ENCODE results near the gene YAE1.

YAE1 gene

DNA sequence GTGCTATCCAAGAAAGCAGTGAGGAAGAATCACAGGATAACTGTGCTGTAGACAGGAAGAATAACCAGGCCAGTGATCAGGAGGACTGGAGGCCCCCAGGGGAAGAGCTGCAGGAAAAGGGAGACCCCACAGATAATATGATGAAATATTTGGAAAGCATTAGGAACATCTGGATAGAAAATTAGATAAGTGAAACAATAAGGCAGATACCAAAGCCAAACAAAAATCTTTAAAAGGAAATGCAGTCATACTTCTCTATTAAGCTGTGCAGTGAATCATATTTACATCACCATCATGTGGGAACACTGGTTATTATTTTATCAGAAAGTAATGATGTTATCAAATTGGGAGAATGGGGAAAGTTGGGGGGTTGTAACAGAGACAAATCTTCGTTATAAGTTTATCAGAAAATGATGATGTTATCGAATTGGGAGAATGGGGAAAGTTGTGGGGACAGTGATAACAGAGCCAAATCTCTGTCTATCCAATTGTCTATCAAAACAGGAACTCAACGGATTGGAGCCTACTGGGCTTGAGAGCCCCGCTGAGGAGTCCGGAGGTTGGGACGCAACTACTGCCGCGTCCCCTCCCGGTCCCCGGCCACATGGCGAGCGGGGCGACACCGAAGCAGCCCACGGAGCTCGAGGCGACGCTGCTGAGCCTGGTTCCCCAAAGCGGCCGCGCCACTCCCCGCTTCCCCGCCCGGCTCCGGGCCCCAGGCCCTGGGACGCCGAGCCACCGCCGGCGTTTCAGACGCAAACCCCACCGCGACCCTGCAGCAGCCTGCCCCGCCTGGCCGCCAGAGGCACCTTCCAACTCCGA, 43.1 kb downstream of the YAE1 start:
- no peak for DNase-seq

DNA sequence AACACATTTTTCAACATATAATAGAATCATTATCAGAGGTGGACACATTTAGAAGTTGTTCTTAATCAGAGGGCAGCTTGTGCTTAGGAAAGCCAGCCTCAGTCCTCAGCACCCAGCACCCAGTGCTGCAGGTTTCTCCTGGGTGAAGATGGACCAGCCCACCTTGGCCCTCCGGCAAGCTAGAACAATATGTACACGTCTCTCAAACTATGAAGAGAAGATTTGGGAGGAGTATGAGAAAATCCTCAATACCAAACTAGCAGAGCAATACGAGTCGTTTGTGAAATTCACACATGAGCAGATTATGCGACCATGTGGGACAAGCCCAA, 43.7 kb downstream of the YAE1 start:
- DNase-seq, result no peak

DNA sequence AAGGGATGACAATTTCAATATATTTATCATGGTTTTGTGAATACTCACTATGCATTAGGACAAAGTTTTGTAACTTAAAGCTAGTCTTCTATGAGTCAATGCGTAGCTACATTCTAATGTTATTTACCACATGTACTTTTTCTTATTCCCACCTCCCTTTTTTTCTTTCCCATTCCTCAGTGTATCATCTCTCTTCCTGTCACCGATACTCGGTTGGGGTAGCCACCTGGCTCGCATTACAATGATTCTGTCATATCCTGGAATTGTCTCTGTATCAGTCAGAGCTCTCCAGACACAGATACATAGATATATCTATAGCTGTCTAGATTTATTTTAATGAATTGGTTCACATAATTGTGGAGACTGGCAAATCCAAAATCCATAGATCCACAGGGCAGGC, 47.4 kb downstream of the YAE1 start:
- no peak for DNase-seq

DNA sequence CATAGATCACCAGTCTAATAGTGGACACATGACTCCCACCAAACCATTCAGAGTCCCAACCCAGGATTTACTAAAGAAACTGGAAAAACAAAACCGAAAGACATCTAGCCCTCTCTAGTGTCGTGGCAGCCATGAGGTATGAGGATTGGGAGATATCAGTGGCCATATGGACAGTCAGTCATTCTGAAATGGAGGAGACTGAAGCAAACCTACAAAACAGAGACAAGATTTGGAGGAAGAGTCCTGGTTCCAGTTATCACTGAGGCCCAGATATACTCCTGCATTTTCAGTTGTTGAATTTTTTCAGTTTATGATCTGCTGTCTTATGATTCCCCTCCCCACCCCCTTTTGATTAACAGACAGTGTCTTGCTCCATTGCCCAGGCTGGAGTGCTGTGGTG, 48.1 kb downstream of the YAE1 start:
- DNase-seq, result no peak

DNA sequence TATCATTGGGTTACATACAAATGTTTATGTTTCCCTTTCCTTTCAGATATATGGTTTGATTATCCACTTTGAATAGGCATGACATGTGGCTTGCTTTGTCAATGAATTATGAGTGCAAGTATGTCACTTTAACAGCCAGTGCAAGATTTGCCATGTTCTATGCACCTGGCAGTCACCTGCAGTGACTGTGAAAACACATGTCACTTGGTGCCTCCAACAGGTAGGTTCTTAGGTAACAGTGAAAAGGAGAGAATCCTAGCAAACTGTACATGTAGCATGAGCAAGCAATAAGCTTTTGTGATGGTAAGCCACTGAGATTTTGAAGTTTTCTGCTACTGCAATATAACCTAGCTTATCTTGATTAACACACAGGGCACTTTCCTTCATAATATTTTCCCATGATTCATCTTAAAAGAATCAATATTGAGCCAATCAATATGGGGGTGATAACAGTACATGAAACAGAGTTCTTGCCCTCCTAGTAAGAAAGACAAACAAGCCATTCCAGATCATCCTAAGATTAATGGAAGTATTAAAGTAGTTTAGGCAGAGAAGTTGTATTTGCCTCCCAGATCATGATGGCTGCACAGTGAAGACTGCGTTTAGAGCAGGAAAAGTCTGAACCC, 49.3 kb downstream of the YAE1 start:
- no peak for DNase-seq

DNA sequence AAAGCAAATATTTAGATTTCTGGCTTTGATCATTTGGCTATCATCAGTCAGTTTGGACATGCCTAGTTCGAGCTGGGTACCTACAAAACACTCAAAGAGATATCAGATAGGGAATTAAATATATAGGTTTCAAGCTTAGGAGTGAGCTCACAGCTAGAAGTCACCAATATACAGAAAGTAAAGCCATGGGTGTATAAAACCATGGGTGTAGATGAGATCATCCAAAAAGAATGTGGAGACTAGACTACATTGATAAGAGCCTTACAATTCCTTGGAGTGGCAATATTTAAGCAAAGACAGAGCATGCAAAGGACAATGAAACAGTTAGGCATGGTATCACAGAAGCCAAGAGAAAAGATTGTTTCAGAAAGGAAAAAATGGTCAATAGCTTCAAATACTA, 49.9 kb downstream of the YAE1 start:
- DNase-seq, result no peak

DNA sequence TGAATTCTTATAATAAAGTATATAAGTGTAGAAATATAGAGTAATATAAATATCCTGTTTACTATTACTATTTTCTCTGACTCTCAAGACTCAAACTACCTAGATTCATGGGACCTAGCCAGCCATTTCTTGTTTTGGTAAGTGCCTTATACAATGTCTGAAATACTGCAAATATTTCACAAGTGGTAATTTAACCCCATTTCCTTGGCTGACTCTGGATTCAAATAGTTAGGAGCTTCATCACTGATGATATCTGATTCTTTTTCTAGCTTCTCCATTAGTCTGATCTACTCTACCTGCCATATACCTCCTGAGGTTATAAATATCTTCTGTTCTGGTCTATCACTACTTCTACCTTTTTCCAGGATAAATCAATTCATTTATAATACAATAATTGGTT, 50.8 kb downstream of the YAE1 start:
- DNase-seq, result no peak

DNA sequence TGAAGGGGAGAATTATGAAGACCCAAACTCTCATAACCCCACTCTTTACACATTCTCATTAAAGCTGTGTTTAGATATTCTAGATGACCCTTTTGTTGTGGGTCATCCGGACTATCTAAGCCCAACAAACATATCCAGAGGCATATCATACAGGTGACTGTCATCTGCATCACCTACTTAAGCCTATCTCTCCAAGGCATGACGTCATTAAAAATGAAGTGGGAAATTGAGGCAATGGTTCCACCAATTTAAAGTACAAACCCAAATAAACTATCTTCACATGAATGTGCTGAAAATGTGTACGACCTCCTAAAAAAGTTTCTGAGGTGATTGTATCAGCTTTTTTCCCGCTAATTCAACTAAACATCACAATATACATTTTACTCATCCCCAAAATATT, 52.7 kb downstream of the YAE1 start:
- DNase-seq, result no peak

DNA sequence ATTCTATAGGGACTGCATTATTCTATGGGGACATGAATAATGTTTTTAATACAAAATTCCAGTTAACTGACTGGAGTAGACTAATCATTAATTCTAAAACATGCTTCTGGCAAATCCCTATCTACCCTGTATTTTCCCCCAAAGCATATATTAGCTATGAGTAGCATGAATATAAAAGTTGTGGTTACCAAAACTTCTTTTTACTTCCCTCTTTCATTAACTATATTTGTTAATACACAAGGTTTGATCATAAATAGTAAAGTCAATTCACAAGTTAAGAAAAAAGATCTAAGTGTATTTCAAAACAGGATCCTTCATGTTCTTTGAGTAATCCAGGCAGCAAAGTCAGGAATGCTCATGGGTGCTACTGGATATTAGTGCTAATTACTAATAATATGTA, 54.3 kb downstream of the YAE1 start:
- no peak for DNase-seq

DNA sequence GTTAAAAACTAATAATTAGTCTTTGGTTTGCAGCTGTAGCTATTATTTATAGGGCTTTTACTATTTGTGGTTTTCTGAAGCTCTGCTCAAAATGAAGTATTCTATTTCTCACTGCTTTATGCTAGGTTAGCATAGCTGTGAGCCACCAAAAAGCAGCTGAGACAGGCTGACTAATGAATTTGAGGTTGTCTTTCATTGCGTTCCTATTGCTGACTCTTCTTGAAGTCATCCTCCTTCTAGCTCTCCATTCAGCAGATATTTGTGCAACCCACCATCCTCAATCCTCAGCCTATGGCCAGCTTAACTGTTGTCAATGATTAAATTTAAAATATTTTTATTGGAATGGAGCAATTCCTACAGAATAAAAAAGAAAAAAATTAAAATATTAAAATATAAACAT, 55.1 kb downstream of the YAE1 start:
- peak; percentile 20 for DNase-seq

DNA sequence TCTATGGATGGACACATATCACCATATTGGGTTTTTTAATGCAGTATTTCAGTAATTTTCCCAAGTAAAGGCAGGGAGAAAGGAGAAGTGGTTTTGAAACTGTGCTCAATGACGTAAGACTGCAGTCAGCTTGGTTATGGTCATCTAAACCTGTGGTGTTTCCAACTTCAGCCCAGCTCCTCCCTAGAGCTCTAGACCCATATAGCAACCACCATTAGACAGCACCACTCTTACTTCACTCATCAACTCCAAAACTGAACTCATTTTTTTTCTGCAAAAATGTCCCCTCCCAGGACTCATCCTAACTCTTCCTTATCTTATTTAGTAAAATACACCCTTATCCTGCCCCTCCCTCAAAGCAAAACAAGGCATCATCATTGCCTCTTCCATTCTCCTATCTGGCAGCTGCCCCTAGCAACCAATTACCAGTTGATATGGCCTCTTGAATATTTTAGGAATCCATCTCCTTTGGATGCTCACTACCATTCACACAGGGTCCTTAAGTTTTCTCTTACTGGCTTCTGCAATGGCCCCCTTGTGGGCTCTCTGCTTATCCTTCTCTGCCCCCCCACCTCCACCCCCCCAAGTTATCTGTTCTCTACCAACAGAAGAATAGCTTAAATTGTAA, 55.7 kb downstream of the YAE1 start:
- no peak for DNase-seq
